Measurements from ENCODE around the gene PTCHD1. TPM values are rescaled to one million over a fixed set of nuclear protein-coding genes. Genes with fewer than 3 reads are reported as not detected.

Gene PTCHD1
- total and polyA plus RNA-seq, 2 of the 4 experiments (the other 2 are of a cell fraction): not detected

DNA sequence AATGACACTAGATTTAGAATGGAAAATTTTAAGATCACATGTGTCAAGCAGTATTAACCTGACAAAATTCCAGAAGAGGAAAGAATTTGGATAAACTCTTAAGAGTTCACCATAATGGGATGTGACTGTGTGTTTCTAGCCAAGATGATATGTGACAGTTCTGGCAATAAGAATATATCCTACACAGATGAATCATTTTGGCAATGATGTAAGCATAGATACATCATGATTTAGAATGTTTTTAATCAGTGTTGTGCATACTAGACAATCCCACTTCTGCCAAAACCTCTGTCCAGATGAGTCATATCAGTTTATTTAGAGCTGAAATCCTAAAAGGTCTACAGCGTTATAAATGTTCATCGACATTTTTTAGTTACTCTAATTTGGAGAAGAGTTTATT is 48.8 kb downstream of the PTCHD1 start:
- no peaks in the 10 kb centered on the region for H3K27me3 ChIP-seq (ENCODE audit: control insufficient read depth, insufficient read depth, low read length)
- intact Hi-C loops (cut with micrococcal nuclease) (no loop called here), in situ Hi-C loops (cut with MboI; ENCODE audit: low sequenced_read_pairs) (no loop called here), dilution Hi-C loops (cut with HindIII; ENCODE audit: low sequenced_read_pairs, unreplicated experiment) (no loop called here)
- no peaks in the 10 kb centered on the region for H3K79me1 ChIP-seq (ENCODE audit: low read depth in 1 of 2, low read length in 2 of 2)
- no peak overlapping the region for H2BK120ac ChIP-seq (ENCODE audit: low read depth, low read length)
- no peak overlapping the region for H3K18ac ChIP-seq (ENCODE audit: low read depth, low read length)
- H3K27ac ChIP-seq (ENCODE audit: insufficient read depth, low read length): no peak overlapping the region
- H4K8ac ChIP-seq (ENCODE audit: low read depth in 2 of 2, low read length in 2 of 2): no peak overlapping the region
- no peak overlapping the region for H3K14ac ChIP-seq (replicated peaks; ENCODE audit: low read depth, low read length)
- H3K4me1 ChIP-seq (ENCODE audit: control insufficient read depth, insufficient read depth, low read length): no peaks in the 10 kb centered on the region
- no peak overlapping the region for H2AK5ac ChIP-seq (ENCODE audit: low read depth, low read length)
- no peak overlapping the region for H3K4ac ChIP-seq (ENCODE audit: low read depth, low read length)
- H2BK15ac ChIP-seq (ENCODE audit: low read depth, low read length): no peak overlapping the region
- no TSS peak for BruUV-seq (replicated peaks)
- no peaks in the 10 kb centered on the region for H3K9me1 ChIP-seq (ENCODE audit: insufficient read depth, low read length)
- H3K9ac ChIP-seq (ENCODE audit: low read depth, low read length): no peak overlapping the region
- no peaks in the 10 kb centered on the region for H3K9me3 ChIP-seq (ENCODE audit: control insufficient read depth, insufficient read depth, low read length)
- no peak overlapping the region for H2BK5ac ChIP-seq (ENCODE audit: low read depth, low read length, poor library complexity, severe bottlenecking)
- TF ChIP-seq, protein P1, sequence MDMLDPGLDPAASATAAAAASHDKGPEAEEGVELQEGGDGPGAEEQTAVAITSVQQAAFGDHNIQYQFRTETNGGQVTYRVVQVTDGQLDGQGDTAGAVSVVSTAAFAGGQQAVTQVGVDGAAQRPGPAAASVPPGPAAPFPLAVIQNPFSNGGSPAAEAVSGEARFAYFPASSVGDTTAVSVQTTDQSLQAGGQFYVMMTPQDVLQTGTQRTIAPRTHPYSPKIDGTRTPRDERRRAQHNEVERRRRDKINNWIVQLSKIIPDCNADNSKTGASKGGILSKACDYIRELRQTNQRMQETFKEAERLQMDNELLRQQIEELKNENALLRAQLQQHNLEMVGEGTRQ (IDR thresholded peaks at IDR 0.05; ENCODE audit: low read depth, low read length): no peak
- TF ChIP-seq RAD21 (IDR thresholded peaks at IDR 0.05; ENCODE audit: low read length): no peak
- no peak overlapping the region for H4K91ac ChIP-seq (ENCODE audit: insufficient read depth, low read depth, low read length)
- no peaks in the 10 kb centered on the region for H4K20me1 ChIP-seq (ENCODE audit: insufficient read depth, low read length)
- H2BK20ac ChIP-seq (ENCODE audit: low read depth, low read length): no peak overlapping the region
- no peaks in the 10 kb centered on the region for H3K36me3 ChIP-seq (ENCODE audit: control insufficient read depth, insufficient read depth, low read length)
- no peak overlapping the region for H3K23ac ChIP-seq (ENCODE audit: low read depth, low read length)
- CTCF ChIA-PET: no interaction called here
- DNase-seq: peak; percentile 7
- POLR2A ChIA-PET (ENCODE audit: unreplicated experiment): no interaction called here
- no peak overlapping the region for H3K4me2 ChIP-seq (ENCODE audit: low read depth, low read length)
- no peak overlapping the region for H2AFZ ChIP-seq (replicated peaks; ENCODE audit: low read length, poor library complexity)
- no peak overlapping the region for H2AK9ac ChIP-seq (replicated peaks; ENCODE audit: low read depth, low read length, poor library complexity)
- no peak overlapping the region for H3K56ac ChIP-seq (ENCODE audit: extremely low read depth, insufficient read depth, low read length)
- no CpG with 5 or more reads among the region's 2 CpGs for WGBS, 2 experiments (ENCODE audit: extremely low coverage in 2 of 2, insufficient read length in 1 of 2)
- ATAC-seq (ENCODE audit: low read depth): no peak
- no peak overlapping the region for H4K5ac ChIP-seq (ENCODE audit: low read depth, low read length)
- no peak overlapping the region for H3K4me3 ChIP-seq (ENCODE audit: insufficient read depth, low read depth, low read length)
